GM10847 (cell line): ENCODE data around the gene CCDC197.
A peak's percentile ranks its signal among the peaks of the same experiment; 100 is the strongest.

Source experiments
- POLR2A ChIP-seq: IDR thresholded peaks from 2 replicates; pipeline ENCODE4 v1.6.1; 2011; ENCODE audit not compliant: insufficient read length; ENCODE audit errors: extremely low read depth

Gene CCDC197

DNA sequence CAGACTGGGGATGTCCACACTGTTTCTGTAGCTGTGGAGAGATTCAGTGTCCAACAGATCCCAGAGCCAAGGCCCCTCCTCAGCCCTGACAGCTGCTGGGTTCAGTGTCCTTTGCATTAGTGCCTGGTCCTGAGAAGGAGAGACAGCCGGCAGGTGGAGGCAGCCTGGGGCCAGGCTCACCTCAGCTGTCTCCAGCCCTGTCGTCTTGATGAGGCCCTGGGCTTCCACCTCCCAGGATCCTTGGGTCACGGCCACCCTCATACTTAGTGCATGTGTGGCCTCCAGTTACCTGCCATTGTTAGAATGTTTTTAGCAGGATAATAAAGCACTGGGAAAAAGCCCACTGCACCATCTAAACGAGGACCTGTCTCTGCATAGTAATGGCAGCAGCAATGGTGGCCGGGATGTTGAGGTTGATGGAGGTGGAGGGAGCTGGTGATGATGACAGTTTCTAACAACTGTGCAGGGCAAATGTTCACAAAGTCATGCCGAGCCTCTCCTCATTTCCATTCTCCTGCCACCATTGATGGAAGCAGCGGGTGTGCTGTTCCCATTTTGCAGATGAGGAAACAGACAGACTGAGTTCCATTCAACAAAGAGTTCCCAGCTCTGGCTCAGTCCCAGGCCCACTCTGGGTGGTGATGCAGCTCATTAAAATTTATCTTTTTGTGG, 38.4 kb upstream of the CCDC197 start:
- TF ChIP-seq POLR2A: no peak

DNA sequence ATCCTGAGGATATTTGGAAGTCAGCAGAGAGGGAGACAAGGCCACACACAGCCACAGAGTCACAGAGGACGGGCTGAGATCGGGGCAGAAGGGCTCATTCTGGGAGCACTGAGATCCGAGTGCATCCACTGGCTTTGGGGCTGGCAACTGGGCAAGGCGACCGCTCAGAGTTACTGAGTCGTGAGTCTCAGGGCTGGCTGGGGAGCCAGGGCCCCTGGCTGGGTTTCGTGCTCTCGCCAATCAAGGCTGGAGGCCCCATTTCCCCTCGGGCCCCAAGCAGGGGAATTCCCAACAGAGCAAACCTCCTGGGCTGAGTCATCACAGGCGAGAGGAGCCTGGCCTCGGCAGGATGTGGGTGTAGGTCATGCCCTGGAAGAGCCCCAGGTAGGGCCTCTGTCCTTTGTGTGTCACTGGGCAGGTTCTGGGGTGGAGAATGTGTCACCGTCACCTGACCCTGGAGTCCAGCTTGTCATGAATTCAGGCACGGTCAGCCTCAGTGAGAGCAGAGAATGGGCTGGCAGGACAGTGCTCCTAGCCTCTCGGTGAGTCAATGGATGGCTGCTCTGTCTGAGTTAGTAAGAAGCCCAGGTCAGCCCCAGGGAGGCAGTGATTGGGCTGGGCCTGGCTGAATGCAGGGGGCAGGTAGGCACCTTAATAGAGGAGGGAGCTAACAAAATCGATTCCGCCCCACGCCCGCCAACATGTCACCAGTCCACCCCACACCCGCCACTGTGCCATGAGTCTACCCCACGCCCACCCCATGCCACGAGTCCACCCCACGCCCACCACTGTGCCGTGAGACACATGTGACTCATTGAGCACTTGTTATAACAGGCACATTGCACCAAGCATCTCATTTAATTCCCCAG, 37.6 kb upstream of the CCDC197 start:
- TF ChIP-seq POLR2A: peak; percentile 28

DNA sequence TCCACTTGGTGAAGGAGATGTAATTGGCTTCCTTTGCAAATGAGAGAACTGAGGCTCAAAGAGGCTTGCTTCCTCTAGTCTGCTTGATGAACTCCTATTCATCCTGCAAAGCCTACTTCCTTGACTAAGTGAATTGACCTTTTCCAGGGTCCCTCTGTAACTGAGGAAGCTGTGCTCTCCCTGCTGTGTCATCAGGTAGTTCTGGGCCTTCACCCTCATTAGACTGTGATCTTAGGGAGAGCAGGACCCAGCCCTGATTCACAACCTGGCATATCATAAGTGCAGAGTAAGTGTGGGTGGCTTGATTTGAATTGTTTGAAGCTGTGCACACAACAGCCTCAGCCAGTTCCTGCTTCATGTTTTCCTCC, 37.0 kb upstream of the CCDC197 start:
- no peak for TF ChIP-seq POLR2A

DNA sequence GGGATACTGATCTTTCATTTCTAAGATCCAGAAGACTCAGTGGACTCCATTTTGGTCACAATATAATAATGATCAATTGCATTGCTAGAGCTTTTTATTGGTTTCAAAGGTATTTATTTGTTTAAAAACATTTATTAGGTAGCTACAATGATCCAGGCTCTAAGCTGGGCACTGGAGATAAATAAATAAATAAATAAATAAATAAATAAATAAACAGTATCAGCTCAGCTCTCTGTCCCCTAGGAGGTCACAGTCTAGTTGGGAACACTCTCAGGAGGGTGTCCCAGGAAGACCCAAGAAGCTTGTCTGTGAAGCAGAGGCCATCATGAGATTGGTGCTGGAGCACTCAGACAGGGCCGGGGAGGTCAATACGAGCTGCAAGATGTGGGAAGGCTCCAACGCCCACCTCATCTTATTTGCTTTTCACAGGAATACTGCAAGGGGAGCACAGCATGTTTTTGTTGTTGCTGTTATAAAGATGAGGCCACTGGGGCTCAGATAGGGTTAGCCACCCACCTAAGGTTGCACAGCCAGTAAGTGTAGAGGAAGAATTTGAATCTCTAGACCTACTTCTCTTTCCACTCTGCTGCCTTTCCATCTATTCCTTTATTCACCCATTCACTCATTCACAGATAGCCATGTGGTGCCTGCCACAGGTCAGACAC, 36.2 kb upstream of the CCDC197 start:
- no peak for TF ChIP-seq POLR2A

DNA sequence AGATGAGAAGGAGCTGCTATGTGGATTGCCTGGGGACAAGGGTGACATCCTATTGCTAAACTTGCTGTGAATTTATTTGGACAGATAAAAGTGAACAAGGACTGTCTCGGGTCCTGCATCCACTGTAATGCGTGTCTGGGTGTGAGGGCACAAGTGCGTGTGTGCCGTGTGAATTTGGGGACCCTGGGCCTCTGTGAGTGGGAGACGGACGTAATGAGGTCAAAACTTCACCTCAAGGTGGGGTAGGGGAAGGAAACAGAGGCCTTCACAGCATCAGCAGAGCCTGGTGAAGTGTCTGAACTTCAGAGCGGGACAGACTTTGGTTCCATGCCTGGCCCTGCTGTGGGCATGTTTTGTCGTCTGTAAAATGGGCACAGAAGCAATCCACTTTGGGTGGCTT, 35.5 kb upstream of the CCDC197 start:
- TF ChIP-seq POLR2A: no peak

DNA sequence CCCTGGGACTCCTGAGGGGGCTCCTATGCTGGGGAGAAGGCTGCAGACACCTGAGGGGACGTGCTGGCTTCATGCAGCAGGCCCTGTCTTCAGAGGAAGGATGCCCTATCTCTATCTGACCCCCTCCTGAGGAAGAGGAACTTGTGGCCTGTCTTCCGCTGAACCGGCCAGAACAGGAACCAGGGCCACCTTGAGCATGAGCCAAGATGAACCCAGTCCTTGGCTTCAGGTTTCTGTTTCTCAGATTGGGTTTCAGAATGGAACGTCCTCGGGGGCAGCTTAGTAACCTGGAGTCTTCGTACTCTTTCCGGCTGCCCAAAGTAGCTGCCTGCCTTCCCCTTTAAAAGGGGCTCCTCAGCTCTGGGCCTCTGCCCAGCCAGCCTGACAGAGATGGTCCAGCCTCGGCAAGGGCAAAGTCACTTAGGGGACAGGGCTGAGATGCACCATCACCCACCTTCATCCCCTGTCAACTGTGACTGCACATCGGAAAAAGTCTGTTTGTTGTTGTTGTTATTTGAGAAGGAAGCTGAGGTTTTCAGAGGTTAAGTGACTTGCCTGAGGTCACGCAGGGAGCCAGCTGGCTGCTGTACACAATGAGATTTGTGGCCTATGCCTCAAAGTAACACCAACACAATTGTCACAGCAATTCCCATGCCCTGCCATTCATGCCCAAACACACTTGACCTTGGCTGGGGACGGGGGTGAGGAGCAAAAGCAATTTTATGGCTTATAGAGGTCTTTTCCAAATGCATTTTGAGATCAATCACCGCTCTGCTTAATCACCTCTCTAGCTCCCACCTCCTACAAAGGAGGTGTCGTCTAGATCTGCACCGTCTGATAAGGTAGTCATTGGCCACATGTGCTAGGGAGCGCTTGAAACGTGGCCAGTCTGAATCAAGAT, 34.1 kb upstream of the CCDC197 start:
- TF ChIP-seq POLR2A: no peak

DNA sequence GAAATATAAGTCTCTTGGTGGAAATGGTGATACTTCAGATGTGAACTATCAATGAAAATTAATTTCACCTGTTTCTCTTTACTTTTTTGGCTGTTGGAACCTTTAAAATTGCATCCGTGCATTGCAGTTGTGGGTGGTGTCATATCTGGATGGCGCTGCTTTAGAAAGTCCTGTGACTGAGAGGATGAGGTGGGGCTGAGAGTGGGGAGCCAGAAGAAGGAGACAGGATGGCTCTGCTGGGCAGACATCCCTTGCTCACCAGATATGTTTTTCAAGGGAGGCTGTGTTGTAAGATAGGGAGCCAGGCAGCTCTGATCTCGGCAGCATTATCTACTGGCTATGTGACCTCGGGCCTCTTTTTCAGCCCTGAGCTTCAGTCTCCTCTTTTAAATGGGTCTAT, 33.4 kb upstream of the CCDC197 start:
- no peak for TF ChIP-seq POLR2A

DNA sequence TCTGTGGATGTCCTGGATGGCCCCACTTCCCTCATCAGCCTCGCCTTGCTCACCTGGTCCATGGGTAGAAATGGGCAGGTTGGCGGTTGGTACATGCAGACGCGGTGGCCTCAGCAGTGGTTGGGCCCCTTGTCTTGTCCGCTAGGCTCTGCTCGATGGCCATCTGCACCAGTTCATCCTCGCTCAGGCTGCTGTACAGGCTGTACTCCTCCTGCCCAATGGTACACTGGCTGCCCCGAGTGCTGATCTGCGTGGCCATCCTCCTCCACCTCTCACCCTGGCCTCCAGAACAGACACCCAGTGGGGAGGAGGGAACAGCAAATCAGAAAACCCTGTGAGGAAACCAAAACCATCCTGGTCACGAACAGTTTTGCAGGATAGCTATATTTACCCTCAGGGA, 32.8 kb upstream of the CCDC197 start:
- TF ChIP-seq POLR2A: no peak

DNA sequence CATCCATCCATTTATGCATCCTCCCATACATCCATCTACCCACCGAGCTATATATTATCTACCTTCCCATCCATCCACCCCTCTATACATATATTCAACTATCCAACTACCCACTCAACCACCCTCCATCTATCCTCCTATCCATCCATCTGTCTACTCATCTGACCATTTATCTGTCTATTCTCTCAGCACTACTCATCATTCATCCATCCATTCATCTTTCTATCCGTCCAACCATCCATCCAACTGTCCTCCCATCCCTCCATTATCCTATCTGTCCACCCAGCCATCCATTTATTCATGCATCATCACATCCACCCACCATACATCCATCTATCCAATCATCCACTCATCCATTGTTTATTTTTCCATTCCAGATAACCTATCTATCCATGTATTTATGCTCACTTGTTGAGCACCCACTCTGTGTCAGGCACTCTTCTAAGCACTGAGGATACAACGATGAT, 32.2 kb upstream of the CCDC197 start:
- TF ChIP-seq POLR2A: no peak

DNA sequence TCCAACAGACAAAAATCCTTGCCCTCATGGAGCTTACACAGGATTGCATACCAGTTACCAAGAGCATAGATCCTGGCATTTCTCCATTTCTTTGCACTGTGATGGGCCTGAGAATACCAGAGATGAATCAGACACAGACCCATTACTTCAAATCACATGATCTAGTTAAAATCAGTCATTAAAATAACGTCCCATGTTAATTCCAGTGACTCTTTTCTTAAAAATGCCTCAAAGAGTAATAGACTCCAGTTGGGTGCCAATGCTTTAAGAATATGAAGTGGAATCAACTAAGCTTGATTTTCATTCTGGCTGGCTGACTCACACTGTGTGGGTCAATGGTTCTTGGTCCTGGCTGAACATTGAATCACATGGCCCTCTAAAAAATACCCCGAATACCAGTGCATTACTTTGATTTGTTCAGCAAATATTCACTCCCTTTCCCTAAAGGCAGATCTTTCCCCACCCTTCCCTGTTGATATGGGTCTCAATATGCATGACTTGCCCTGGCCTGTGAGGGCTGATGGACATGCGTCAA, 31.7 kb upstream of the CCDC197 start:
- no peak for TF ChIP-seq POLR2A

DNA sequence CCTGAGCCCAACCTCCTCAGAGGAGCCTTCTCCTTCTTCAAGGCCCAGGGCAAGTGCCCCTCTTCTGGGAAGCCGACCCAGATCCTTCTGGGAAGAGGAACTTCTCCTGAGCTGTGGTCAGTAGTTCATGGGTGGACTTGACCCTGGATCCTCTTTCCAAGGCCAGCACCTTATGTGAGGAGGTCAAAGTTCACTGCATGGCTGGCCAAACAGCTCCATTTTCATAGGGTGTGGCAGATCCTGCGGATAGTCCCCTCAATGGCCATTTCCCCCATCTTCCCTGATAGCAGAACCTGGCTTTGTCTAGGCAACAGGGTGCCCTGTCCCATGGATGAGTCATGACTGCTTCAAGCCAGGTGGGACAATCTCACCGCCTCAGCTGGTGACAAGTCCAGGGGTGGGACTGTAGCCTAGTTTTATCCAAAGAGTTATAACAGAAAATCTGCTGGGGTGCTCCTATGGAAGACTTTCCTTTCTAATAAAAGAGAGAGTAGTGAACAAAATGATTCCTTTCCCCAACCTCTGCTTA, 31.1 kb upstream of the CCDC197 start:
- TF ChIP-seq POLR2A: no peak

DNA sequence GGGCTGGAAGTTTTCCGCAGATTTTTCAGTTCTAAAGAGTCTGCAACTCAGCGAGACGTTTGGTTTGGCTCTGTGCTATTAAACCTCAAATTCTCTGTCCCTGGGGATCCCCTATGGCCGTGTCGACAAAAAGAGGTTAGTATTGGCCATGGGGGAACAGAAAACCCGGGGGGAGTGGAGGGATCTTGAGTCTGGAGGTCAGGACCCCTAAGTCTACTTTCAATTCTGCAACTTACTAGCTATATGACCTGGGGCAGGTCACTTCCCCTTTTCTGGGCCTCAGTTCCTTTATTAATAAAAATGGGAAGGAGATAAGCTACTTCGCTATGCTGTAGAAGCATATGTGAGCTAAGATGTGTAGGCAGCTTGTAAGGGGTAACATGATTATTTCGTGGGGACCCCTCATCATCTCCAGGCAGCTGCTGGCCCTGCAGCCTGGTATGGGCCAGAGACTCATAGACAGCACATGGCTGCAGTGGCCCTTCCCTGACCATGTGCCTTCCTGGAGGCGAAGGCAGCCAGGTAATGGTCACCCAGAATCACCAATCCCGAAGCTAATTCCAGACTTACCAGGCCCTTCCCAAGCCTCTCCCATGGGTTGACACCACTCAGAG, 29.4 kb upstream of the CCDC197 start:
- no peak for TF ChIP-seq POLR2A

DNA sequence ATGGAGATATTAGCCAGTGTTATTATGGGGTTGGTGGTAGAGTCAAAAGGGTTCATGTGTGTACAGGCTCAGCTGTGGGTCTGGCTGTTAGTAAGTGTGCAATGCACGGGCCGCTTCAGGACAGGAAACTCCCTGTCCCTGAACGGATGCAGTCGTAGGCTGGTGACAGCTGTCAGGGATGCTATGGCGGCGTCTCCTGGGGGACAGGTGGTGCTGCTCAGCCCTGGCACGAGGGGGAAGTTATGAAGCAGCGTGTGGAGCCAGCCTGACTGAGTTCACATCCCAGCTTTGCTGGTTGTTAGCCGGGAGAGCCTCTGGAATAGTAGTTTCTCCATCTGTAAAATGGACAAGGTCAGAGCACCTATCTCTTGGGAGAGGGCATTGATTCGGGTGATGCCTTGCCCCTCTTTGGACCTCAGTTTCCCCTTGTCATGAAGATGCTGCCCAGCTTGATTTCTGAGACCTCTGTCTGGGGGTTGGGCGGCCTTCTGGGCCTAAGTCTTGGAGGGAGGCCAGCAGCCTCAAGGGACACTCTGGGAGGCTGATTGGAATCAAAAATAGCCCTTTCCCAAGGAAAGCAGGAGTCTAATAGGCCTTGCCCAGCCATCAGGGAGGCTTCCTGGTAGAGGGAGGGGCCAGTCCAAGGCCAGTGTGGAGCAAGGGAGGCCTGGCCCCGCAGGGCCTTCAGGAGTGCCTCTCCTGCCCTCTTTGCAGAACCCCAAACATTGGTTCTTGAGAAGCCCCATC, 27.8 kb upstream of the CCDC197 start:
- no peak for TF ChIP-seq POLR2A
